ENCODE measurements around the gene PRICKLE4.

DNA sequence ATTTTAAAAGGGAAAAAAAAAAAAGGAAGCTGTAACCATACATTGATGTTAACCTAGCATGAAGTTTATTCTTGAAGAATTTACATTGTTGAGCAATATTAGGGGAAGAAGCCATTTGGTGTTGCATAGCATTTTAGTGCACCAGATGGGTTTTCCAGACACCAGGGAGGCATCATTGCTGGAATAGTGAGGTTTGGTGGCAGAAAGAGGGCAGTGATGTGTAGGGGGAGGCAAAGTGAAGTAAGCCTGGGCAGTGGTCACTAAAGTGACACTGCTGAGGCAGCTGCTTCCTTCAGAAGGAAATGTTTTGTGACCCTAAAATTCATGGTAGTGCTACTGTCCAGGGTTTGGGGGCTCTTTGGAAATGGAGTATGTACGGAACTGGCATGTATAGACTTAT, 9.5 kb downstream of the PRICKLE4 start:
- TF ChIP-seq, protein P1, sequence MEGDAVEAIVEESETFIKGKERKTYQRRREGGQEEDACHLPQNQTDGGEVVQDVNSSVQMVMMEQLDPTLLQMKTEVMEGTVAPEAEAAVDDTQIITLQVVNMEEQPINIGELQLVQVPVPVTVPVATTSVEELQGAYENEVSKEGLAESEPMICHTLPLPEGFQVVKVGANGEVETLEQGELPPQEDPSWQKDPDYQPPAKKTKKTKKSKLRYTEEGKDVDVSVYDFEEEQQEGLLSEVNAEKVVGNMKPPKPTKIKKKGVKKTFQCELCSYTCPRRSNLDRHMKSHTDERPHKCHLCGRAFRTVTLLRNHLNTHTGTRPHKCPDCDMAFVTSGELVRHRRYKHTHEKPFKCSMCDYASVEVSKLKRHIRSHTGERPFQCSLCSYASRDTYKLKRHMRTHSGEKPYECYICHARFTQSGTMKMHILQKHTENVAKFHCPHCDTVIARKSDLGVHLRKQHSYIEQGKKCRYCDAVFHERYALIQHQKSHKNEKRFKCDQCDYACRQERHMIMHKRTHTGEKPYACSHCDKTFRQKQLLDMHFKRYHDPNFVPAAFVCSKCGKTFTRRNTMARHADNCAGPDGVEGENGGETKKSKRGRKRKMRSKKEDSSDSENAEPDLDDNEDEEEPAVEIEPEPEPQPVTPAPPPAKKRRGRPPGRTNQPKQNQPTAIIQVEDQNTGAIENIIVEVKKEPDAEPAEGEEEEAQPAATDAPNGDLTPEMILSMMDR (IDR thresholded peaks at IDR 0.05) = no peak
- no peak for TF ChIP-seq POLR2AphosphoS5 (IDR thresholded peaks at IDR 0.05)
- no peak for TF ChIP-seq POLR2A (IDR thresholded peaks at IDR 0.05)

Data from prostate gland (tissue), 2 donors.